Measurements from ENCODE around the gene ARL8A.
"Not testable (repeated sequence)": the region's sequence is repeated elsewhere in the genome, so short reads cannot be mapped to it uniquely, and the experiment has no call there.

The ARL8A gene

GRCh38 chr1:202112859-202113689 is 31.5 kb downstream of the ARL8A start:
- DNase-seq, result no peak

- DNase-seq, result not testable (repeated sequence)
Observed at GRCh38 chr1:202111589-202111988, 32.9 kb downstream of the ARL8A start.

- no peak for DNase-seq
Observed at GRCh38 chr1:202110977-202111376, 33.6 kb downstream of the ARL8A start.

- no peak for DNase-seq
Observed at GRCh38 chr1:202107801-202108731, 36.5 kb downstream of the ARL8A start.

GRCh38 chr1:202107321-202107761 is 37.2 kb downstream of the ARL8A start:
- DNase-seq, result no peak

- no peak for DNase-seq
Observed at GRCh38 chr1:202106340-202107254, 37.9 kb downstream of the ARL8A start.

- no peak for DNase-seq
Observed at GRCh38 chr1:202105571-202106339, 38.8 kb downstream of the ARL8A start.

GRCh38 chr1:202104073-202104472 is 40.5 kb downstream of the ARL8A start:
- no peak for DNase-seq

GRCh38 chr1:202101184-202101583 is 43.4 kb downstream of the ARL8A start:
- no peak for DNase-seq

- DNase-seq, result no peak
Observed at GRCh38 chr1:202093858-202094257, 50.7 kb downstream of the ARL8A start.

- DNase-seq, result no peak
Observed at GRCh38 chr1:202090994-202091393, 53.5 kb downstream of the ARL8A start.

GRCh38 chr1:202088206-202088605 is 56.3 kb downstream of the ARL8A start:
- no peak for DNase-seq

GRCh38 chr1:202086579-202087350 is 57.8 kb downstream of the ARL8A start:
- DNase-seq, result no peak

GRCh38 chr1:202085682-202086373 is 58.7 kb downstream of the ARL8A start:
- DNase-seq, result no peak

GRCh38 chr1:202084791-202085681 is 59.5 kb downstream of the ARL8A start:
- no peak for DNase-seq
